HG02884 (cell line): Measurements from ENCODE around the gene AP2S1.
"Not testable (repeated sequence)": the region's sequence is repeated elsewhere in the genome, so short reads cannot be mapped to it uniquely, and the experiment has no call there.

ENCODE experiments used
- ATAC-seq: cut with Tn5 transposase; IDR thresholded peaks from one replicate; pipeline ENCODE4 v1.9.1; 2021; ENCODE audit warnings: mild to moderate bottlenecking, moderate library complexity; ENCODE audit not compliant: unreplicated experiment

Gene AP2S1

GRCh38 chr19:46844067-46844489, 6.6 kb downstream of the AP2S1 start:
- ATAC-seq = no peak

GRCh38 chr19:46842791-46843190, 7.9 kb downstream of the AP2S1 start:
- no peak for ATAC-seq

- ATAC-seq = no peak
Measured at GRCh38 chr19:46841458-46842083, 9.1 kb downstream of the AP2S1 start.

- no peak for ATAC-seq
Measured at GRCh38 chr19:46840498-46840942, 10.1 kb downstream of the AP2S1 start.

- ATAC-seq = no peak
Measured at GRCh38 chr19:46839752-46840497, 10.7 kb downstream of the AP2S1 start.

GRCh38 chr19:46838160-46838559, 12.5 kb downstream of the AP2S1 start:
- no peak for ATAC-seq

GRCh38 chr19:46834984-46835383, 15.7 kb downstream of the AP2S1 start:
- ATAC-seq = no peak

GRCh38 chr19:46834121-46834520, 16.5 kb downstream of the AP2S1 start:
- ATAC-seq = no peak

- no peak for ATAC-seq
Measured at GRCh38 chr19:46830864-46831263, 19.8 kb downstream of the AP2S1 start.

- ATAC-seq = no peak
Measured at GRCh38 chr19:46828484-46828883, 22.2 kb downstream of the AP2S1 start.

GRCh38 chr19:46825731-46826055, 25.0 kb downstream of the AP2S1 start:
- no peak for ATAC-seq

- no peak for ATAC-seq
Measured at GRCh38 chr19:46824890-46825730, 25.5 kb downstream of the AP2S1 start.

- no peak for ATAC-seq
Measured at GRCh38 chr19:46823049-46823448, 27.6 kb downstream of the AP2S1 start.

- not testable (repeated sequence) for ATAC-seq
Measured at GRCh38 chr19:46822410-46822787, 28.2 kb downstream of the AP2S1 start.

- ATAC-seq = no peak
Measured at GRCh38 chr19:46821512-46822409, 28.9 kb downstream of the AP2S1 start.

GRCh38 chr19:46818812-46819211, 31.8 kb downstream of the AP2S1 start:
- no peak for ATAC-seq

- ATAC-seq = no peak
Measured at GRCh38 chr19:46815833-46816627, 34.6 kb downstream of the AP2S1 start.

GRCh38 chr19:46813839-46814358, 36.7 kb downstream of the AP2S1 start:
- ATAC-seq = no peak

GRCh38 chr19:46812977-46813838, 37.4 kb downstream of the AP2S1 start:
- no peak for ATAC-seq
